Endodermal cell (in vitro differentiated cells): ENCODE data around the gene SEM1. TPM values are rescaled to one million over a fixed set of nuclear protein-coding genes. Genes with fewer than 3 reads are reported as not detected.

Experiments
- DNase-seq: peaks from one replicate; pipeline ENCODE4 v3.0.0-alpha.2; 2017
- H3K27ac ChIP-seq: 2 replicates; pipeline ENCODE4 v1.5.1; 2013; ENCODE audit warnings: mild to moderate bottlenecking, low read depth, low read length, moderate library complexity
- H3K27me3 ChIP-seq: 2 replicates; pipeline ENCODE4 v1.6.1; 2013; ENCODE audit warnings: mild to moderate bottlenecking, low read length, moderate library complexity; ENCODE audit not compliant: insufficient read depth, control insufficient read depth, poor library complexity, severe bottlenecking
- H3K36me3 ChIP-seq: 2 replicates; pipeline ENCODE4 v1.7.0; 2013; ENCODE audit warnings: mild to moderate bottlenecking, low read length, moderate library complexity; ENCODE audit not compliant: control insufficient read depth, insufficient read depth
- H3K4me1 ChIP-seq: one replicate; pipeline ENCODE4 v1.7.0; 2013; ENCODE audit warnings: low read length; ENCODE audit not compliant: control insufficient read depth, insufficient read depth
- H3K4me3 ChIP-seq: 2 replicates; pipeline ENCODE4 v1.5.1; 2013; ENCODE audit warnings: mild to moderate bottlenecking, low read length, moderate library complexity
- H3K9ac ChIP-seq: 2 replicates; pipeline ENCODE4 v1.6.1; 2013; ENCODE audit warnings: mild to moderate bottlenecking, low read length, moderate library complexity; ENCODE audit not compliant: poor library complexity, severe bottlenecking; ENCODE audit errors: extremely low read depth
- H3K9me3 ChIP-seq: 2 replicates; pipeline ENCODE4 v1.6.1; 2013; ENCODE audit warnings: mild to moderate bottlenecking, low read length, moderate library complexity; ENCODE audit not compliant: control insufficient read depth
- H3K27ac Mint-ChIP-seq: 2 replicates; pipeline ENCODE4 v1.8.0; 2020; ENCODE audit warnings: mixed read lengths
- H3K27me3 Mint-ChIP-seq: 2 replicates; pipeline ENCODE4 v1.8.0; 2021; ENCODE audit warnings: mild to moderate bottlenecking, mixed read lengths; ENCODE audit not compliant: insufficient read depth
- H3K36me3 Mint-ChIP-seq: 2 replicates; pipeline ENCODE4 v1.8.0; 2020; ENCODE audit warnings: low read depth, mixed read lengths
- H3K4me1 Mint-ChIP-seq: 2 replicates; pipeline ENCODE4 v1.8.0; 2020; ENCODE audit warnings: mixed read lengths
- H3K4me3 Mint-ChIP-seq: 2 replicates; pipeline ENCODE4 v1.8.0; 2020; ENCODE audit warnings: mild to moderate bottlenecking, moderate library complexity, mixed read lengths
- H3K9me3 Mint-ChIP-seq: 2 replicates; pipeline ENCODE4 v1.8.0; 2020; ENCODE audit warnings: mild to moderate bottlenecking, mixed read lengths
- CTCF ChIP-seq: fragments of 200-600 bp; sonication (generic); conservative IDR thresholded peaks from 2 replicates; pipeline ENCODE4 v1.5.0; 2021; ENCODE audit warnings: antibody characterized with exemption, mild to moderate bottlenecking
- WGBS, 2 experiments: methylation state at CpG; one replicate each; pipeline versions ENCODE4 v1.1.5 to v1.1.7; 2013; ENCODE audit warnings: missing lambda C conversion rate in 2 of 2, mixed read lengths in 1 of 2; ENCODE audit not compliant: insufficient coverage in 1 of 2, insufficient read length in 1 of 2; 5-methylcytosine and 5-hydroxymethylcytosine counted together
- total RNA-seq, 2 donors: library from RNA; stranded (reverse); fragmentation: NEBNext Ultra II Directional in 1 of 2; extraction: Animal tissue kit (Norgen Biotek cat#: 25700) in 1 of 2; gene quantifications; 2 replicates in 1 of 2; 3 replicates in 1 of 2; pipeline ENCODE4 v1.2.1, GENCODE V29; 2021

SEM1 gene
- total RNA-seq, 2 donors from 2014 or later, result 85.1 to 127 TPM

DNA sequence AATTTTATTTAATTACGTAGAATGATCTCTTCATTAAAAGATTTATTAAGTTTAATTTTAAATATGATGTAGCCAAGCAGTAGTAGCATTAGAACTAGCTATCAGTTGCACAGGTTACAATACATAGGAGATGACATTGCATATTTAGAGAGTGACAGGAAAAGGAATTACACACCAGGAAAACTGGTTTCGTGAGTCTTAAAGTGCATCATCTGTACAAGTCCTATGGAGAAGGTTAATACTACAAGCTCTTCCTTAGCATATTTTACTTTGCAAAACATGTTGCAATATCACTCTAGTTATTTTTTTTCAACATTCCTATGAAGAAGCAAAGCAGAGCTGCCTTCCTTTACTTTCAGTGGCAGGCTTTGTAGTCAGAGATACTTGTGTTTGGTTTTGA is 20.2 kb upstream of the SEM1 start:
- H3K9me3 Mint-ChIP-seq, result no peaks in the 10 kb centered on the region
- Histone ChIP-seq H3K4me1 (no peaks in the 10 kb centered on the region), H3K9ac (no peak overlapping the region), H3K4me3 (no peak overlapping the region), H3K36me3 (no peaks in the 10 kb centered on the region), H3K27ac (no peak overlapping the region), H3K9me3 (no peaks in the 10 kb centered on the region), H3K27me3 (peaks cover 6% of the 10 kb centered on the region)
- 98% methylated on average over 2 of the region's 2 CpGs; no CpG with 5 or more reads in 1 of the 2 experiments for WGBS, 2 experiments
- no peaks in the 10 kb centered on the region for H3K4me1 Mint-ChIP-seq
- no peak overlapping the region for H3K4me3 Mint-ChIP-seq
- no peaks in the 10 kb centered on the region for H3K27me3 Mint-ChIP-seq
- no peak for DNase-seq
- no peaks in the 10 kb centered on the region for H3K36me3 Mint-ChIP-seq
- no peak overlapping the region for H3K27ac Mint-ChIP-seq
- TF ChIP-seq CTCF, result no peak

DNA sequence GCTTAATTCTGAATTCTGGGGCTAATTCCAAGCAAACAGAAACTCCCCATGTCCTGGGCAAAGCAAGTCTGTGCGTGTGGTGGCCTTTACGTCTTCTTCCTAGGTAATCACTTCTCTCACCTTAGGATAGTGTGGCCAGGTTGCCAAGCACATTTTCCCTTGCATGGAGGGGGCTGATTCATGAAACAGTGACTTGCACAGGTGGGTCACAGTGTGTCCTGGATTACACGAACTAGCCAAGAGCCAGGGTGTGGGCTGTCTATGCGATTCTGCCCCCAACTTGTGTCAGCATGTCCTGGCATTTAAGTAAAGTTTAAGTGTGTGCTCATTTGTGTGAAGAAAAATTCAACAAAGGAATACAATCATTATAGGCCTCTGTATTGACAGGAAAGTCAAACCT is 18.5 kb upstream of the SEM1 start:
- Histone ChIP-seq H3K4me1 (no peaks in the 10 kb centered on the region), H3K27ac (no peak overlapping the region), H3K27me3 (no peaks in the 10 kb centered on the region), H3K36me3 (no peaks in the 10 kb centered on the region), H3K4me3 (no peak overlapping the region), H3K9ac (no peak overlapping the region), H3K9me3 (no peaks in the 10 kb centered on the region)
- TF ChIP-seq CTCF, result no peak
- H3K36me3 Mint-ChIP-seq, result no peaks in the 10 kb centered on the region
- H3K9me3 Mint-ChIP-seq, result no peaks in the 10 kb centered on the region
- no peak overlapping the region for H3K4me3 Mint-ChIP-seq
- no peak for DNase-seq
- H3K27ac Mint-ChIP-seq, result no peak overlapping the region
- 88 to 95% methylated on average over 4 of the region's 4 CpGs for WGBS, 2 experiments
- no peaks in the 10 kb centered on the region for H3K4me1 Mint-ChIP-seq
- no peaks in the 10 kb centered on the region for H3K27me3 Mint-ChIP-seq

GRCh38 chr7:96727534-96728088 is 18.0 kb upstream of the SEM1 start:
- H3K4me3 Mint-ChIP-seq, result no peak overlapping the region
- Histone ChIP-seq H3K4me1 (no peaks in the 10 kb centered on the region), H3K9me3 (no peaks in the 10 kb centered on the region), H3K27ac (no peak overlapping the region), H3K9ac (no peak overlapping the region), H3K36me3 (no peaks in the 10 kb centered on the region), H3K4me3 (no peak overlapping the region), H3K27me3 (no peaks in the 10 kb centered on the region)
- no peaks in the 10 kb centered on the region for H3K27me3 Mint-ChIP-seq
- no peak for DNase-seq
- no peaks in the 10 kb centered on the region for H3K36me3 Mint-ChIP-seq
- no peak overlapping the region for H3K27ac Mint-ChIP-seq
- TF ChIP-seq CTCF, result no peak
- H3K4me1 Mint-ChIP-seq, result no peaks in the 10 kb centered on the region
- H3K9me3 Mint-ChIP-seq, result no peaks in the 10 kb centered on the region
- 83 to 87% methylated on average over 3 of the region's 3 CpGs for WGBS, 2 experiments
